CD4-positive, CD25-positive, alpha-beta regulatory T cell (primary cell): ENCODE results near the gene SDK1. TPM values are rescaled to one million over a fixed set of nuclear protein-coding genes. Genes with fewer than 3 reads are reported as not detected.

ENCODE experiments used
- ATAC-seq, 2 donors: fragments of 150-1000 bp; cut with Tn5 transposase; one replicate each; pipeline ENCODE4 v1.10.0; 2021; ENCODE audit warnings: low read depth in 2 of 2, moderate number of reproducible peaks in 2 of 2, moderate library complexity in 1 of 2
- DNase-seq, 3 donors: peaks; one replicate each; pipeline versions ENCODE4 v3.0.0 to v3.0.0-alpha.2; 2012 to 2022; ENCODE audit warnings: mixed read lengths in 1 of 3
- H3K27ac ChIP-seq: one replicate; pipeline ENCODE4 v1.7.0; 2013; ENCODE audit warnings: mild to moderate bottlenecking, low read length; ENCODE audit not compliant: insufficient read depth, poor library complexity, severe bottlenecking
- H3K27me3 ChIP-seq: one replicate; pipeline ENCODE4 v1.7.0; 2013; ENCODE audit warnings: low read length; ENCODE audit not compliant: control insufficient read depth, insufficient read depth
- H3K36me3 ChIP-seq: one replicate; pipeline ENCODE4 v1.7.0; 2013; ENCODE audit warnings: mild to moderate bottlenecking, low read length, moderate library complexity; ENCODE audit not compliant: control insufficient read depth, insufficient read depth
- H3K4me1 ChIP-seq: 2 replicates; pipeline ENCODE4 v1.7.0; 2013; ENCODE audit warnings: mild to moderate bottlenecking, low read length; ENCODE audit not compliant: insufficient read depth, control insufficient read depth, poor library complexity, severe bottlenecking
- H3K4me3 ChIP-seq: one replicate; pipeline ENCODE4 v1.7.0; 2013; ENCODE audit warnings: low read depth, mild to moderate bottlenecking, low read length, moderate library complexity
- H3K9me3 ChIP-seq, 2 experiments: 1 replicate in 1 of 2; 2 replicates in 1 of 2; pipeline ENCODE4 v1.7.0; 2013; ENCODE audit warnings: low read length in 2 of 2, mild to moderate bottlenecking in 1 of 2, moderate library complexity in 1 of 2; ENCODE audit not compliant: control insufficient read depth in 2 of 2
- H3K27ac Mint-ChIP-seq, 3 donors: one replicate each; pipeline ENCODE4 v1.8.0; 2020 to 2022; ENCODE audit warnings: mild to moderate bottlenecking in 3 of 3, mixed read lengths in 3 of 3, moderate library complexity in 2 of 3
- H3K27me3 Mint-ChIP-seq: one replicate; pipeline ENCODE4 v1.8.0; 2022; ENCODE audit warnings: mild to moderate bottlenecking, mixed read lengths
- H3K36me3 Mint-ChIP-seq: one replicate; pipeline ENCODE4 v1.8.0; 2020; ENCODE audit warnings: mixed read lengths
- H3K4me1 Mint-ChIP-seq, 4 donors: one replicate each; pipeline ENCODE4 v1.8.0; 2020 to 2022; ENCODE audit warnings: mixed read lengths in 4 of 4, mild to moderate bottlenecking in 1 of 4
- H3K4me3 Mint-ChIP-seq, 4 donors: one replicate each; pipeline ENCODE4 v1.8.0; 2020 to 2022; ENCODE audit warnings: mild to moderate bottlenecking in 4 of 4, mixed read lengths in 4 of 4, moderate library complexity in 3 of 4
- H3K9me3 Mint-ChIP-seq, 7 donors: one replicate each; pipeline ENCODE4 v1.8.0; 2020 to 2022; ENCODE audit warnings: mixed read lengths in 7 of 7, mild to moderate bottlenecking in 3 of 7, moderate library complexity in 2 of 7
- polyA plus RNA-seq, 4 donors: library from polyadenylated mRNA; unstranded; fragments of 300-500 nt; fragmentation: Illumina TruSeq; gene quantifications; one replicate each; pipeline ENCODE4 v1.2.3, GENCODE V29; 2021
- total RNA-seq: library from RNA; stranded (reverse); gene quantifications from one replicate; pipeline ENCODE4 v1.2.3, GENCODE V29; 2022

Gene SDK1
- total and polyA plus RNA-seq, 5 donors from 2014 or later, result 0.47 TPM; not detected in 4

DNA sequence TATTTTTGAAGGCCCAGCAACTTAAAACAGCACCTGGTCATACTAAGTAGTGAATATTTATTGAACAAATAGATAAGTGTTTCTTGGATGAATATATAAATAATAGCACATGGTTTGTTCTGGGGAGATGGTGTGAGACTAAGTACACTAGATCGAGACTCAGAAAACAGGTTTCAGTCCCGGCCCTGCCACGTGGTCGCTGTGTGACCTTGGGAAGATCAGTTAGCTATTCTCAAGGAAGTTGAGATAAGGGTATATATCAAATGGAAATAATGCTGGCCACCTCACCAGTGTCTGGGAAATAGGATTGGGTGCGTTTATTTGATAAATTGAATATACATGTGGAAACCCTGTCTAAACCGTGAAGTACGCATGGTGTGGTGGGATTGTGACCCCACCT, 354.6 kb downstream of the SDK1 start:
- Mint-ChIP-seq H3K27ac (no peak overlapping the region), H3K9me3 (no peaks in the 10 kb centered on the region), H3K4me3 (no peak overlapping the region), H3K27me3 (peaks cover 4% of the 10 kb centered on the region), H3K36me3 (no peaks in the 10 kb centered on the region), H3K4me1 (no peaks in the 10 kb centered on the region)
- Histone ChIP-seq H3K4me3 (no peak overlapping the region), H3K9me3 (no peaks in the 10 kb centered on the region), H3K4me1 (no peaks in the 10 kb centered on the region), H3K36me3 (no peaks in the 10 kb centered on the region), H3K27ac (no peak overlapping the region), H3K27me3 (peaks cover 1% of the 10 kb centered on the region)
- DNase-seq (no peak), ATAC-seq (no peak)

DNA sequence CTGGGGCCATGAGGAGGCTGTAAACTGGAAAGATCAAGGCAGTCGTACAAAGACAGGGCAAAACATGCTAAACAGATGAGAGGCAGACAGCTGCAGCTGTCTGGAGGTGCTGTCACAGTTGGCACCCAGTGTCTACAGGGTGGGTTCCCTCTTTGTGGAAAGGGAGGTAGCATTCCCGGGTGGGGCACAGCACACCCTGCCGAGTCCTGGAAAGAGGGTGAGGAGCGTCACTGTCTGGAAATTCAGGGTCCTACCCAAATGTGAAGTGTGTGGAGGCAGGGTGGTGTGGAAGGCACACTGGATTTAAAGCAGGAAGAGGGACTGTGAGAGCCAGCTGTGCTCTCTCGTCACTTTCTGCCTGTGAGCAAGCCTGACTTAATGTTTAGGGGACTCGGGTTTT, 356.2 kb downstream of the SDK1 start:
- H3K4me1 Mint-ChIP-seq, result peaks cover 0 to 4% (median 0%) of the 10 kb centered on the region in 4 donors
- Histone ChIP-seq H3K36me3 (no peaks in the 10 kb centered on the region), H3K27me3 (peaks cover 5% of the 10 kb centered on the region), H3K27ac (no peak overlapping the region), H3K4me3 (no peak overlapping the region), H3K9me3 (no peaks in the 10 kb centered on the region), H3K4me1 (no peaks in the 10 kb centered on the region)
- no peak overlapping the region for H3K27ac Mint-ChIP-seq
- no peak overlapping the region for H3K4me3 Mint-ChIP-seq
- ATAC-seq (no peak), DNase-seq (no peak)
- H3K9me3 Mint-ChIP-seq, result no peaks in the 10 kb centered on the region
- H3K36me3 Mint-ChIP-seq, result no peaks in the 10 kb centered on the region
- H3K27me3 Mint-ChIP-seq, result peaks cover 4% of the 10 kb centered on the region

DNA sequence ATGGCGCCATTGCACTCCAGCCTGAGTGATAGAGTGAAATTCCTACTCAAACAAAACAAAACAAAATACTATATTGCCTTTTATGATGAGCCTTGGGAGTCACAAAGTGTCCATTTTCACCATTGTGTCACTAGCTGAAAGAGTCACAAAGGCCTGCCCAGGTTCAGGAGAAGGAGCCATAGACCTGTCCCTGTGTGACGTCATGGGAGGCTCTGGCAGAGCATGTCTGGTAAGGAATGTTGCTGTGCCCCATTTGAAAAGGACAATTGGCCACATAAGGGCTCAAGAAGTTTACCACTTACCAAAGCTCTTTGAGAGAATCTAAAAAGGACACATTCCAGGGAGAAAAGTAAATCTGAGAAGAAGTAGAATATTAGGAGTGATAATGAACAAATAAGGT, 367.7 kb downstream of the SDK1 start:
- no peak for DNase-seq
- H3K4me3 ChIP-seq, result no peak overlapping the region
- no peaks in the 10 kb centered on the region for H3K9me3 ChIP-seq
- no peak overlapping the region for H3K27ac ChIP-seq
- H3K4me1 Mint-ChIP-seq, result no peaks in the 10 kb centered on the region
- H3K27me3 ChIP-seq, result no peaks in the 10 kb centered on the region
- ATAC-seq, result no peak
- H3K4me3 Mint-ChIP-seq, result no peak overlapping the region
- H3K27ac Mint-ChIP-seq, result no peak overlapping the region
- H3K36me3 Mint-ChIP-seq, result no peaks in the 10 kb centered on the region
- no peaks in the 10 kb centered on the region for H3K4me1 ChIP-seq
- peaks cover 6% of the 10 kb centered on the region for H3K27me3 Mint-ChIP-seq
- H3K36me3 ChIP-seq, result no peaks in the 10 kb centered on the region
- no peaks in the 10 kb centered on the region for H3K9me3 Mint-ChIP-seq

DNA sequence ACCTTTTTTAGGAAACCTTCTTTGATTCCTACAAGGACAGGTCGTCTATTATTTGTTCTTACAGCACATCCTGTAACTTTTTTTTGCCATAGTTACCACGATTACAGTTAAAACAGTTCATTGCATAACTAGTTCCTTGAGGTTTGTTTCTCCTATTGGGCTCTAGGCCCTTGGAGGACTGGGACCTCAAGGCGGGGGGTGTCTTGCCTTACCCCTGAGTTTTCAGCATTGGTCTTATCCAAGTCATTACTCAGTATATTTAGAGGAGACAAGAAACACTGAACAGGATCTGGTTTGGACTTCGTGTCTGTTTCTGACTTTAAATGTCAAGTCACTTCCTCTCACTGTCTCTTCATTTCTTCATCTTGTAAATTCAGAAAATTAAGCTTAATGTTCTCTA, 369.8 kb downstream of the SDK1 start:
- ATAC-seq (no peak), DNase-seq (peak in 1 of 3 donors; percentile 12)
- H3K9me3 ChIP-seq, result no peaks in the 10 kb centered on the region
- no peak overlapping the region for H3K27ac ChIP-seq
- no peaks in the 10 kb centered on the region for H3K27me3 ChIP-seq
- no peak overlapping the region for H3K4me3 ChIP-seq
- Mint-ChIP-seq H3K27ac (no peak overlapping the region), H3K36me3 (no peaks in the 10 kb centered on the region), H3K9me3 (no peaks in the 10 kb centered on the region), H3K4me1 (no peaks in the 10 kb centered on the region), H3K27me3 (peaks cover 5% of the 10 kb centered on the region), H3K4me3 (no peak overlapping the region)
- H3K36me3 ChIP-seq, result no peaks in the 10 kb centered on the region
- no peaks in the 10 kb centered on the region for H3K4me1 ChIP-seq

DNA sequence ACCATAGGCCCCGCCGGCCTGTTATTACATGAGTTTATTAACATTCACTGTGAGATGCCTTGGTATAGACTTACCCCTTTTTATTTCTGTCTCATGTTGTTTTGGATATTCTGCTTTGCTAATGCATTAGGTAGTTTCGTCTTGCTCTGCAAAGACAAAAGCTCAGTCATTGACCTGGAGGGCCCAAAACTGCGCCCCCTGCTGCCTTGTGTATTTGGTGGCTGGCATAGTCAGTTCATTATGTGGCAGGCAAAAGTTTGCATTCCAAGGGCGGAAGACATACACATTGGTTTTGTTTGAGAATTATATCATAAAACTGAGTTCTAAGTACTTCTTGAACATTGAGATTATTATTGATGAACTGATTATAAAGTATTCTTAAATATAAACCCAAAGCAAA, 372.5 kb downstream of the SDK1 start:
- Mint-ChIP-seq H3K27ac (no peak overlapping the region), H3K4me3 (no peak overlapping the region), H3K36me3 (no peaks in the 10 kb centered on the region), H3K27me3 (no peaks in the 10 kb centered on the region), H3K9me3 (no peaks in the 10 kb centered on the region), H3K4me1 (no peaks in the 10 kb centered on the region)
- Histone ChIP-seq H3K27me3 (no peaks in the 10 kb centered on the region), H3K4me1 (no peaks in the 10 kb centered on the region), H3K9me3 (no peaks in the 10 kb centered on the region), H3K36me3 (no peaks in the 10 kb centered on the region), H3K27ac (no peak overlapping the region), H3K4me3 (no peak overlapping the region)
- no peak for ATAC-seq
- peak in 2 of 3 donors; percentile 30 to 39 for DNase-seq

DNA sequence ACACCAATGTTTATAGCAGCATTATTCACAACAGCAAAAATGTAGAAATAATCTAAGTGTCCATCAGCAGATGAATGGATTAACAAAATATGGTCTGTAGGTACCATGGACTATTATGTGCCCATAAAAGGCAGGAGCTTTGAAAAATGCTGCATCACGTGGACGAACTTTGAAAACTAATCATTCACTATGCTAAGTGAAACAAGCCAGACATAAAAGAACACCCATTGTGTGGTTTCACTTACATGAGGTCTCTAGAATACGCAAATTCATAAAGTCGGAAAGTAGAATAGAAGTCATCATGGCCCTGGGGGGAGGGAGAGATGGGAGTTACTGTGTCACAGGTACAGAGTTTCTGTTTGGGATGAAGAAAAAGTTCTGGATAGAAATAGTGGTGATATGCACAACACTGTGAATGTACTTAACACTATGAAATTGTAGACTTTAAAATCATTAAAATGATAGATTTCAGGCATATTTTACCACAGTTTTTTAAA, 377.3 kb downstream of the SDK1 start:
- H3K36me3 Mint-ChIP-seq, result no peaks in the 10 kb centered on the region
- Histone ChIP-seq H3K36me3 (no peaks in the 10 kb centered on the region), H3K27ac (no peak overlapping the region), H3K27me3 (no peaks in the 10 kb centered on the region), H3K4me1 (no peaks in the 10 kb centered on the region), H3K4me3 (no peak overlapping the region), H3K9me3 (no peaks in the 10 kb centered on the region)
- ATAC-seq (no peak), DNase-seq (no peak)
- H3K27ac Mint-ChIP-seq, result no peak overlapping the region
- peaks cover 0 to 1% (median 0%) of the 10 kb centered on the region in 7 donors for H3K9me3 Mint-ChIP-seq
- no peaks in the 10 kb centered on the region for H3K4me1 Mint-ChIP-seq
- H3K27me3 Mint-ChIP-seq, result no peaks in the 10 kb centered on the region
- H3K4me3 Mint-ChIP-seq, result no peak overlapping the region

DNA sequence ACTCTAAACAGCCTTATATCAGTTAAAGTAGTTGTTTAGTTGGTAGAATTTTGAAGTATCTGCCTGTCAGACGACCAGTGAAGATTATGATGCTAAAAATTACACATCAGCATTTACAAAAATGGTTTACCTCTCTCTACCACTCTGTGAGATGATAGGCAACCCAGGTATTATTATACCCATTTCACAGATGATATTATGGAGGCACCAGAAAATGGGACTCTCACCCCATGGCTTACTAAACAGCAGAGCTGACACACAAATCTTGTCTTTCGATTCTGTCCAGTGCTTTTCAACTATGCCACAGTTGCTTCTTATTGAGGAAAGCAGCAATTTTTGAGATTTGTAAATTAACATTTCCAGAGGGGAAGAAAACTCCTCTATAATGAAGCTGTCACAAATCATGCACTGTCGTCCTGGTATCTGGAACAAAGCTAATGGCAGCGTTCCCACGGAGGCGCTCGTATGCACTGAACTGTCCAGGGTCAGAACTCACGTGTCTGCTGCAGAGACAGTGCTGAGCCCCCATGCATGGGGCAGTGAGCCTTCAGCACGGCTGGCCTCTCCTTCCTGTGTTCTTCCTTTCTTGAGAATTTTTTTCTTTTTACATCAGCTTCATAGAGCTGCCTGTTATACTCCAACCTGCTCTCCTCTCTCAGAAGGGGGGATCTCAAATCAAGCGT, 381.1 kb downstream of the SDK1 start:
- Histone ChIP-seq H3K36me3 (no peaks in the 10 kb centered on the region), H3K9me3 (no peaks in the 10 kb centered on the region), H3K4me3 (no peak overlapping the region), H3K27ac (no peak overlapping the region), H3K4me1 (no peaks in the 10 kb centered on the region), H3K27me3 (no peaks in the 10 kb centered on the region)
- peaks cover 6% of the 10 kb centered on the region for H3K27me3 Mint-ChIP-seq
- no peaks in the 10 kb centered on the region for H3K4me1 Mint-ChIP-seq
- H3K27ac Mint-ChIP-seq, result no peak overlapping the region
- DNase-seq (no peak), ATAC-seq (no peak)
- no peaks in the 10 kb centered on the region for H3K36me3 Mint-ChIP-seq
- H3K4me3 Mint-ChIP-seq, result no peak overlapping the region
- H3K9me3 Mint-ChIP-seq, result peaks cover 0 to 3% (median 1%) of the 10 kb centered on the region in 7 donors
